ENCODE results near the gene HRAS.

DNA sequence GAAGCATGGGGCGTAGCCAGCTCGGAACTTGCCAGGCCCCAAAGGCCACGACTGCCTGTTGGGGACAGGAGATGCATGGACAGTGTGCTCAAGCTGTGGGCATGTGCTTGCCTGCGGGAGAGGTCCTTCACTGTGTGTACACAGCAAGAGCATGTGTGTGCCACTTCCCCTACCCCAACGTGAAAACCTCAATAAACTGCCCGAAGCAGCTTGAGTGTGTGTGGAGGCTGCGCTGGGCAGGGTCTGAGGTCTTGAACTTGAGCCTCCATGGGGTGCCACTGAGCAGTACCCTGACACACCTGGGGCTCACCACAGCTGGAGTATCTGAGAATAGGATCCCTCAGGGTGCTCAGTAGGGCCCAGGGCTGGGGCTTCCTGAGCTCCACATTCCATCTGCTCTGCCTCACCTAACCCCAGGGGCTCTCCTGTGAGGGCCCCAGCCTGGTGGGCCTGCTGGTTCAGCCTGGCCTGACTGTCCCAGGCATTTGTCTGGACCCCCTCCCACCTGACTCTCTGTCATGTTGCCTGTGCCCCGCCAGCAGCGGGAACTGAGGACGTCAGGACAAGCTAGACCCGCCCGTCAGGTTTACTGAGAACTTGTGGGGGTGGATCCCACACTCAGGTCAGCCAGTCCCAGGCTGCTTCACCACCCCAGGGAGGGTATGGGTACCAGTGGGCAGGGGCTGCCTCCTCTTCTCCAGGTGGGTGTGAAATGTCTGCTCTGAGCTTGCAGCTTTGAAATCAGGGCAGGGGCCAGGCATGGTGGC is 28.6 kb upstream of the HRAS start:
- no peak for TF ChIP-seq POLR2AphosphoS5 (IDR thresholded peaks at IDR 0.05; ENCODE audit: low read depth, low read length)
- no peak for TF ChIP-seq POLR2A (IDR thresholded peaks at IDR 0.05; ENCODE audit: low read depth, low read length)
- no peak for TF ChIP-seq SPI1 (IDR thresholded peaks at IDR 0.05; ENCODE audit: low read depth, low read length)
